HEK293T (cell line): Measurements from ENCODE around the gene ASB14.

ENCODE experiments used
- BHLHE40 ChIP-seq: fragments of 450-650 bp; IDR thresholded peaks from 2 replicates; pipeline ENCODE4 v1.6.1; 2016; ENCODE audit warnings: mild to moderate bottlenecking, moderate library complexity, borderline replicate concordance
- TARDBP ChIP-seq: fragments of 450-650 bp; IDR thresholded peaks from 2 replicates; pipeline ENCODE4 v1.6.1; 2016

DNA sequence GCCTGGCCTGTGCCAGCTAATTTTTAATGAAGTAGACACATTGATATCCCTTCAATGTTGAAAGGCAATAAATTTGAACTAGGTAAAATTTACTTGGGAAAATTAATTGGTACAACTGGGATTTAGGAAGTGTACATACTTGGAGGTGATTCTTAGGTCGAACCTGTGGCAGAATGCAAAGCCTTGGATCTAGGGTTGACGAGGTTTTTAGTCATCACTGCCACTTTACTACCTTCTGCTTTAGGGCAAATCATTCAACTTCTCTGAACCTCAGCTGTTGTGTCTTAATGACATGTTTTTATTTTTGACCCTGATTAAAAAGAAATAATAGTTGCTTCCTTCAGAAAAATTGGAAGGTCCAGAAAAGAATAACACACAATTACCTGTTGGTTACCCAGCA is 62.5 kb downstream of the ASB14 start:
- TF ChIP-seq TARDBP (no peak), BHLHE40 (no peak)
